ENCODE measurements around the gene ARAP1. TPM values are rescaled to one million over a fixed set of nuclear protein-coding genes. Genes with fewer than 3 reads are reported as not detected.

ARAP1 gene
- total and polyA plus RNA-seq, 2 of the 8 experiments (the other 6 are each of a cell fraction or from before 2014, with no cell fraction given) = 25.7 to 61.6 TPM

DNA sequence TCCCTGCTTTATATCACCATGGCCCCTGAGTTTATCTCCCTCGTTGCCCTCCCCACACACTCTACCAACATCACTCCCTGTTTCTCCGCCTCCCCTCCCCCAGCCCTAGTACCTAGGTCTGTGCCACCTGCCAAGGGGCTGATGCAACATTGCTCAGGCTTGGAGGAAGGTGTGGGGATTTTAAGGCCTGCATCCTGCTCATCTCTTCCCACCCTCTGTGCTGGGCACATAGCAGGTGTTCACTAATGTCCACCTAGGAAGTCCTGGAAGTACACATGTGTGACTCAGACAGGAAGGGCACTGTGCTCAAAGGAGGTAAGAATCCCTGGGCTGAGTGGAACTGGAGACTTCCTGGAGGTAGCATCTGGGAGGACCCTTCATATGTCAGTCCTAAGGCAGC lies 115.0 kb downstream of the ARAP1 start:
- Histone ChIP-seq H3K36me3 (ENCODE audit: control insufficient read depth in 2 of 4, insufficient read depth in 4 of 4, low read length in 3 of 4) (no peaks in the 10 kb centered on the region), H4K20me1 (replicated peaks in 1 of 2; ENCODE audit: control insufficient read depth in 1 of 2, insufficient read depth in 2 of 2, low read length in 2 of 2) (peaks cover 0 to 7% of the 10 kb centered on the region in 2 experiments), H2BK20ac (ENCODE audit: low read length) (peak overlapping the region; percentile 92), H3K18ac (ENCODE audit: extremely low read depth, low read length) (no peak overlapping the region; the same call in 1 of the 2 replicates), H3K56ac (replicated peaks; ENCODE audit: insufficient read length, low read depth, low read length) (no peak overlapping the region), H3K9ac (replicated peaks in 1 of 4; ENCODE audit: extremely low read depth in 1 of 4, low read depth in 3 of 4, low read length in 3 of 4) (no peak overlapping the region), H3K4me3 (ENCODE audit: extremely low read depth in 1 of 4, insufficient read depth in 2 of 4, low read depth in 3 of 4, low read length in 4 of 4) (no peak overlapping the region), H2BK15ac (ENCODE audit: low read length) (no peak overlapping the region), H3K23ac (ENCODE audit: insufficient read length) (no peak overlapping the region), H3K23me2 (ENCODE audit: low read depth, low read length) (peaks cover 3% of the 10 kb centered on the region; the same call in 1 of the 2 replicates), H3K27ac (ENCODE audit: low read depth, low read length) (no peak overlapping the region), H3K4me2 (ENCODE audit: insufficient read depth in 1 of 2, low read depth in 2 of 2, low read length in 2 of 2) (no peak overlapping the region), H4K5ac (ENCODE audit: insufficient read length, low read depth, low read length) (no peak overlapping the region), H3K9me3 (ENCODE audit: insufficient read depth in 2 of 2, low read depth in 1 of 2, low read length in 1 of 2) (no peaks in the 10 kb centered on the region), H2BK5ac (ENCODE audit: low read depth, low read length) (peak overlapping the region; percentile 71; the same call in 1 of the 2 replicates), H2AK5ac (ENCODE audit: low read depth, low read length) (peak overlapping the region; percentile 47), H3K4ac (replicated peaks; ENCODE audit: insufficient read length, low read depth, low read length) (no peak overlapping the region), H3K14ac (ENCODE audit: insufficient read length) (no peak overlapping the region), H4K8ac (ENCODE audit: extremely low read depth, insufficient read depth, low read length) (no peak overlapping the region; the same call in 1 of the 2 replicates), H4K91ac (replicated peaks; ENCODE audit: insufficient read length, low read length) (peak overlapping the region; percentile 13), H2BK12ac (ENCODE audit: low read depth, low read length) (peak overlapping the region; percentile 72; the same call in 1 of the 2 replicates), H2AFZ (ENCODE audit: low read length) (no peak overlapping the region), H3K27me3 (replicated peaks in 1 of 4; ENCODE audit: control insufficient read depth in 3 of 4, extremely low read depth in 1 of 4, insufficient read depth in 3 of 4, low read length in 3 of 4) (peaks cover 14 to 35% (median 28%) of the 10 kb centered on the region in 4 experiments), H3K4me1 (replicated peaks in 1 of 4; ENCODE audit: control insufficient read depth in 3 of 4, insufficient read depth in 4 of 4, low read length in 3 of 4) (peaks cover 0 to 23% (median 12%) of the 10 kb centered on the region in 4 experiments; a peak in 6 of 7 replicates), H3K79me1 (ENCODE audit: low read depth, low read length) (no peaks in the 10 kb centered on the region), H2BK120ac (replicated peaks; ENCODE audit: low read depth, low read length) (no peak overlapping the region), H3K79me2 (ENCODE audit: control insufficient read depth in 1 of 2, insufficient read depth in 2 of 2, low read length in 2 of 2) (no peaks in the 10 kb centered on the region)
- CTCF ChIA-PET (ENCODE audit: partially characterized antibody) = interaction anchor here (0.6 to 39.6 kb wide), 8 partner anchors 9 to 269 kb away, joined by 3 to 624 read pairs (median 14); no protein-coding TSS in a partner anchor
- POLR2A ChIA-PET (ENCODE audit: partially characterized antibody) = interaction anchor here (1.1 to 2.6 kb wide), 5 partner anchors 10 to 43 kb away, joined by 3 to 12 read pairs (median 5); no protein-coding TSS in a partner anchor
- WGBS, 2 experiments (ENCODE audit: extremely low coverage in 1 of 2, insufficient coverage in 1 of 2, insufficient read length in 1 of 2, insufficient replicate concordance in 2 of 2, low coverage in 1 of 2, low lambda C conversion rate in 2 of 2, missing lambda C conversion rate in 1 of 2) = 92% methylated on average over 2 of the region's 2 CpGs; no CpG with 5 or more reads in 1 of the 2 experiments
- FAIRE-seq = no peak
- DNase-seq (ENCODE audit: low read depth in 1 of 2, low spot score in 2 of 2) = no peak
- TF ChIP-seq ATF3 (IDR thresholded peaks at IDR 0.05; ENCODE audit: insufficient read depth, low read depth, low read length) (no peak), HDAC6 (IDR thresholded peaks at IDR 0.05; ENCODE audit: low read depth, low read length) (no peak), NANOG (IDR thresholded peaks at IDR 0.05; ENCODE audit: insufficient read depth, low read depth, low read length, poor library complexity, severe bottlenecking) (no peak), RNF2 (IDR thresholded peaks at IDR 0.05; ENCODE audit: borderline replicate concordance, low read depth, low read length, missing control alignments, poor library complexity, severe bottlenecking) (no peak), POLR2A (IDR thresholded peaks at IDR 0.05; ENCODE audit: control extremely low read depth in 1 of 2, low read depth in 2 of 2, low read length in 2 of 2) (no peak), PHF8 (conservative IDR thresholded peaks at IDR 0.05; ENCODE audit: low read depth, low read length) (no peak), MAFK (IDR thresholded peaks at IDR 0.05; ENCODE audit: low read depth, low read length) (no peak), ZNF274 (IDR thresholded peaks at IDR 0.05; ENCODE audit: borderline replicate concordance, extremely low read depth, low read length) (no peak), BCL11A (IDR thresholded peaks at IDR 0.05; ENCODE audit: low read depth in 2 of 2, low read length in 2 of 2) (no peak)
- TF ChIP-seq, protein P1, sequence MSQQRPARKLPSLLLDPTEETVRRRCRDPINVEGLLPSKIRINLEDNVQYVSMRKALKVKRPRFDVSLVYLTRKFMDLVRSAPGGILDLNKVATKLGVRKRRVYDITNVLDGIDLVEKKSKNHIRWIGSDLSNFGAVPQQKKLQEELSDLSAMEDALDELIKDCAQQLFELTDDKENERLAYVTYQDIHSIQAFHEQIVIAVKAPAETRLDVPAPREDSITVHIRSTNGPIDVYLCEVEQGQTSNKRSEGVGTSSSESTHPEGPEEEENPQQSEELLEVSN (IDR thresholded peaks at IDR 0.05) = peak; percentile 24; the same call in 1 of the 2 replicates
- TF ChIP-seq, protein P2, sequence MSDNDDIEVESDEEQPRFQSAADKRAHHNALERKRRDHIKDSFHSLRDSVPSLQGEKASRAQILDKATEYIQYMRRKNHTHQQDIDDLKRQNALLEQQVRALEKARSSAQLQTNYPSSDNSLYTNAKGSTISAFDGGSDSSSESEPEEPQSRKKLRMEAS (IDR thresholded peaks at IDR 0.05) = peak; percentile 61; the same call in 1 of the 2 replicates

All from H1 (cell line).